Measurements from ENCODE around the gene SPAG16. TPM values are rescaled to one million over a fixed set of nuclear protein-coding genes. Genes with fewer than 3 reads are reported as not detected.

Gene SPAG16
- total RNA-seq, 1 experiment from 2014 or later, result 13.0 TPM

DNA sequence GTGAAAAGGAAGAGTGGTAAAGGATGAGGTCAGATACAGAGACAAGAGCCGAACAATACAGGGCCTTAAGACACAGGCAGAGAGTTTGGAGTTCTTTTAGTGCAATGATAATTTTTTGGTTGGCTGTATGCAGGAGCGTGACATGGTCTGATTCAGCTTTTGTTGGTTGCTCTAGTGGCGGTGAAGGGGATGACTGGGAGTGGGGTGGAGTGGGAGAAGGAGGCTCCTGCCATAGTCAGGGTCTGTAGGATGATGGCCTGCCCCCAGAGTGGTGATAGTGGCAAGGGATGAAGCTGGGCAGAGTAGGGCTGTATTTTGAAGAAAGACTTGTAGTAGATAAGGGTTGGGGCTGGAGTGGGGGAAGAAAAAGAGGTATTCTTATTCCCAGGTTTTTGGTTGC lies 820.0 kb downstream of the SPAG16 start:
- in situ Hi-C loops (cut with HindIII; ENCODE audit: low pct_unique_long_range_greater_than_20kb, low sequenced_read_pairs), result no loop called here
- POLR2A ChIA-PET, result no interaction called here

DNA sequence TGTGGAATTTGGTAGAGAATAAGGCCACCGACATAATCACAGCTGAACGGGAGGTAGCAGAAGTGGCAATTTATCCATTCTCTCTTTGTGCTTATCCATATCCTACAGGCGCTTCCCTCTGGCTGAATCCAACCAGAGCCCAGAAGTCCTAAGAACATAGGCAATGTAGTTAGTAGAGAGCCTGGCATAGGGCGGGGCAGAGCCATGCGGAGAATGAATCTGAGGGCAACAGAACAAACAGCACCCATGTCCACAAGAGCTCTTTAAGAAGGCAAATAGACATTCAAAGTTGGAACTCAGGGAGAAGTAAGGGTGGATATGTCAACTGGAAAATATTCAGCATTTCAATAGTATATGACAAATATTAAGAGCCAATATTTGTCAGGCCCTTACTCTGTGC lies 820.7 kb downstream of the SPAG16 start:
- in situ Hi-C loops (cut with HindIII; ENCODE audit: low pct_unique_long_range_greater_than_20kb, low sequenced_read_pairs), result no loop called here
- intact Hi-C loops (cut with micrococcal nuclease; ENCODE audit: unreplicated experiment), result no loop called here
- no peak overlapping the region for H3K27ac ChIP-seq (ENCODE audit: low read length)
- no peaks in the 10 kb centered on the region for H3K9me3 ChIP-seq (ENCODE audit: control insufficient read depth, insufficient read depth, low read depth, low read length)
- ChIA-PET POLR2A (no interaction called here), CTCF (no interaction called here)
- H3K4me3 ChIP-seq (ENCODE audit: low read depth in 2 of 2, low read length in 2 of 2), result no peak overlapping the region
- TF ChIP-seq SIN3A (IDR thresholded peaks at IDR 0.05; ENCODE audit: borderline replicate concordance, insufficient read depth, low read depth, low read length), result no peak
- TF ChIP-seq, protein P1, sequence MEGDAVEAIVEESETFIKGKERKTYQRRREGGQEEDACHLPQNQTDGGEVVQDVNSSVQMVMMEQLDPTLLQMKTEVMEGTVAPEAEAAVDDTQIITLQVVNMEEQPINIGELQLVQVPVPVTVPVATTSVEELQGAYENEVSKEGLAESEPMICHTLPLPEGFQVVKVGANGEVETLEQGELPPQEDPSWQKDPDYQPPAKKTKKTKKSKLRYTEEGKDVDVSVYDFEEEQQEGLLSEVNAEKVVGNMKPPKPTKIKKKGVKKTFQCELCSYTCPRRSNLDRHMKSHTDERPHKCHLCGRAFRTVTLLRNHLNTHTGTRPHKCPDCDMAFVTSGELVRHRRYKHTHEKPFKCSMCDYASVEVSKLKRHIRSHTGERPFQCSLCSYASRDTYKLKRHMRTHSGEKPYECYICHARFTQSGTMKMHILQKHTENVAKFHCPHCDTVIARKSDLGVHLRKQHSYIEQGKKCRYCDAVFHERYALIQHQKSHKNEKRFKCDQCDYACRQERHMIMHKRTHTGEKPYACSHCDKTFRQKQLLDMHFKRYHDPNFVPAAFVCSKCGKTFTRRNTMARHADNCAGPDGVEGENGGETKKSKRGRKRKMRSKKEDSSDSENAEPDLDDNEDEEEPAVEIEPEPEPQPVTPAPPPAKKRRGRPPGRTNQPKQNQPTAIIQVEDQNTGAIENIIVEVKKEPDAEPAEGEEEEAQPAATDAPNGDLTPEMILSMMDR (IDR thresholded peaks at IDR 0.05), result no peak
- TF ChIP-seq POLR2AphosphoS5 (IDR thresholded peaks at IDR 0.05; ENCODE audit: low read depth, low read length), result no peak
- TF ChIP-seq, protein P2, sequence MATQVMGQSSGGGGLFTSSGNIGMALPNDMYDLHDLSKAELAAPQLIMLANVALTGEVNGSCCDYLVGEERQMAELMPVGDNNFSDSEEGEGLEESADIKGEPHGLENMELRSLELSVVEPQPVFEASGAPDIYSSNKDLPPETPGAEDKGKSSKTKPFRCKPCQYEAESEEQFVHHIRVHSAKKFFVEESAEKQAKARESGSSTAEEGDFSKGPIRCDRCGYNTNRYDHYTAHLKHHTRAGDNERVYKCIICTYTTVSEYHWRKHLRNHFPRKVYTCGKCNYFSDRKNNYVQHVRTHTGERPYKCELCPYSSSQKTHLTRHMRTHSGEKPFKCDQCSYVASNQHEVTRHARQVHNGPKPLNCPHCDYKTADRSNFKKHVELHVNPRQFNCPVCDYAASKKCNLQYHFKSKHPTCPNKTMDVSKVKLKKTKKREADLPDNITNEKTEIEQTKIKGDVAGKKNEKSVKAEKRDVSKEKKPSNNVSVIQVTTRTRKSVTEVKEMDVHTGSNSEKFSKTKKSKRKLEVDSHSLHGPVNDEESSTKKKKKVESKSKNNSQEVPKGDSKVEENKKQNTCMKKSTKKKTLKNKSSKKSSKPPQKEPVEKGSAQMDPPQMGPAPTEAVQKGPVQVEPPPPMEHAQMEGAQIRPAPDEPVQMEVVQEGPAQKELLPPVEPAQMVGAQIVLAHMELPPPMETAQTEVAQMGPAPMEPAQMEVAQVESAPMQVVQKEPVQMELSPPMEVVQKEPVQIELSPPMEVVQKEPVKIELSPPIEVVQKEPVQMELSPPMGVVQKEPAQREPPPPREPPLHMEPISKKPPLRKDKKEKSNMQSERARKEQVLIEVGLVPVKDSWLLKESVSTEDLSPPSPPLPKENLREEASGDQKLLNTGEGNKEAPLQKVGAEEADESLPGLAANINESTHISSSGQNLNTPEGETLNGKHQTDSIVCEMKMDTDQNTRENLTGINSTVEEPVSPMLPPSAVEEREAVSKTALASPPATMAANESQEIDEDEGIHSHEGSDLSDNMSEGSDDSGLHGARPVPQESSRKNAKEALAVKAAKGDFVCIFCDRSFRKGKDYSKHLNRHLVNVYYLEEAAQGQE (IDR thresholded peaks at IDR 0.05; ENCODE audit: insufficient read depth in 1 of 2, low read depth in 2 of 2, low read length in 1 of 2), result no peak
- no peak for TF ChIP-seq TCF7L2 (IDR thresholded peaks at IDR 0.05; ENCODE audit: low read depth, low read length)
- no peaks in the 10 kb centered on the region for H3K27me3 ChIP-seq (ENCODE audit: control insufficient read depth, insufficient read depth, low read length)
- ATAC-seq (no peak), DNase-seq (ENCODE audit: low read depth, low spot score) (no peak)
- no peaks in the 10 kb centered on the region for H3K36me3 ChIP-seq (ENCODE audit: control insufficient read depth, insufficient read depth, low read length)
- no TSS peak for BruUV-seq (replicated peaks)
- no peaks in the 10 kb centered on the region for H3K4me1 ChIP-seq (ENCODE audit: control insufficient read depth, insufficient read depth, low read length)

More for the DNA sequence above, 820.0 kb downstream of the SPAG16 start:
- H3K9me3 ChIP-seq (ENCODE audit: control insufficient read depth, insufficient read depth, low read depth, low read length), result no peaks in the 10 kb centered on the region
- ATAC-seq (no peak), DNase-seq (ENCODE audit: low read depth, low spot score) (no peak)
- CTCF ChIA-PET, result no interaction called here
- H3K4me3 ChIP-seq (ENCODE audit: low read depth in 2 of 2, low read length in 2 of 2), result no peak overlapping the region
- no peak overlapping the region for H3K27ac ChIP-seq (ENCODE audit: low read length)
- no peaks in the 10 kb centered on the region for H3K27me3 ChIP-seq (ENCODE audit: control insufficient read depth, insufficient read depth, low read length)
- TF ChIP-seq, protein P1 (IDR thresholded peaks at IDR 0.05), result no peak
- TF ChIP-seq, protein P2 (IDR thresholded peaks at IDR 0.05; ENCODE audit: insufficient read depth in 1 of 2, low read depth in 2 of 2, low read length in 1 of 2), result no peak
- TF ChIP-seq SIN3A (IDR thresholded peaks at IDR 0.05; ENCODE audit: borderline replicate concordance, insufficient read depth, low read depth, low read length) (no peak), TCF7L2 (IDR thresholded peaks at IDR 0.05; ENCODE audit: low read depth, low read length) (no peak), POLR2AphosphoS5 (IDR thresholded peaks at IDR 0.05; ENCODE audit: low read depth, low read length) (no peak)
- intact Hi-C loops (cut with micrococcal nuclease; ENCODE audit: unreplicated experiment), result no loop called here
- no TSS peak for BruUV-seq (replicated peaks)
- H3K4me1 ChIP-seq (ENCODE audit: control insufficient read depth, insufficient read depth, low read length), result no peaks in the 10 kb centered on the region
- no peaks in the 10 kb centered on the region for H3K36me3 ChIP-seq (ENCODE audit: control insufficient read depth, insufficient read depth, low read length)

All from Panc1 (cell line).